ENCODE results near the gene ADIG.
"Not testable (repeated sequence)": the region's sequence is repeated elsewhere in the genome, so short reads cannot be mapped to it uniquely, and the experiment has no call there.

Gene ADIG

GRCh38 chr20:38586181-38586525 is 5.2 kb downstream of the ADIG start:
- Mint-ChIP-seq H3K27ac (no peak overlapping the region), H3K36me3 (no peaks in the 10 kb centered on the region), H3K9me3 (no peaks in the 10 kb centered on the region), H3K27me3 (peaks cover 12% of the 10 kb centered on the region), H3K4me1 (no peaks in the 10 kb centered on the region), H3K4me3 (no peak overlapping the region)
- DNase-seq: no peak
- CTCF ChIA-PET: no interaction called here

GRCh38 chr20:38588303-38588702 is 7.3 kb downstream of the ADIG start:
- CTCF ChIA-PET: no interaction called here
- H3K4me3 Mint-ChIP-seq: no peak overlapping the region
- no peaks in the 10 kb centered on the region for H3K9me3 Mint-ChIP-seq
- H3K27ac Mint-ChIP-seq: no peak overlapping the region
- H3K4me1 Mint-ChIP-seq: no peaks in the 10 kb centered on the region
- H3K27me3 Mint-ChIP-seq: peaks cover 12% of the 10 kb centered on the region
- no peak for DNase-seq
- H3K36me3 Mint-ChIP-seq: no peaks in the 10 kb centered on the region

- no peak for DNase-seq
- H3K27me3 Mint-ChIP-seq: peaks cover 5% of the 10 kb centered on the region
- no peaks in the 10 kb centered on the region for H3K9me3 Mint-ChIP-seq
- no peak overlapping the region for H3K27ac Mint-ChIP-seq
- no peak overlapping the region for H3K4me3 Mint-ChIP-seq
- CTCF ChIA-PET: no interaction called here
- H3K36me3 Mint-ChIP-seq: no peaks in the 10 kb centered on the region
- H3K4me1 Mint-ChIP-seq: no peaks in the 10 kb centered on the region
Measured at GRCh38 chr20:38589351-38589750, 8.4 kb downstream of the ADIG start.

GRCh38 chr20:38589967-38590675 is 9.1 kb downstream of the ADIG start:
- H3K9me3 Mint-ChIP-seq: no peaks in the 10 kb centered on the region
- H3K36me3 Mint-ChIP-seq: no peaks in the 10 kb centered on the region
- DNase-seq: no peak
- CTCF ChIA-PET: no interaction called here
- no peaks in the 10 kb centered on the region for H3K4me1 Mint-ChIP-seq
- H3K4me3 Mint-ChIP-seq: no peak overlapping the region
- no peaks in the 10 kb centered on the region for H3K27me3 Mint-ChIP-seq
- H3K27ac Mint-ChIP-seq: no peak overlapping the region

GRCh38 chr20:38590676-38591473 is 9.9 kb downstream of the ADIG start:
- no peaks in the 10 kb centered on the region for H3K27me3 Mint-ChIP-seq
- H3K4me3 Mint-ChIP-seq: no peak overlapping the region
- H3K27ac Mint-ChIP-seq: no peak overlapping the region
- no peaks in the 10 kb centered on the region for H3K36me3 Mint-ChIP-seq
- DNase-seq: no peak
- no peaks in the 10 kb centered on the region for H3K9me3 Mint-ChIP-seq
- H3K4me1 Mint-ChIP-seq: no peaks in the 10 kb centered on the region
- CTCF ChIA-PET: no interaction called here

- H3K27me3 Mint-ChIP-seq: peaks cover 4% of the 10 kb centered on the region
- no peaks in the 10 kb centered on the region for H3K4me1 Mint-ChIP-seq
- no peak overlapping the region for H3K4me3 Mint-ChIP-seq
- DNase-seq: no peak
- no peaks in the 10 kb centered on the region for H3K36me3 Mint-ChIP-seq
- no peaks in the 10 kb centered on the region for H3K9me3 Mint-ChIP-seq
- CTCF ChIA-PET: no interaction called here
- no peak overlapping the region for H3K27ac Mint-ChIP-seq
Measured at GRCh38 chr20:38591474-38592410, 10.7 kb downstream of the ADIG start.

GRCh38 chr20:38592411-38592790 is 11.4 kb downstream of the ADIG start:
- H3K9me3 Mint-ChIP-seq, H3K27me3 Mint-ChIP-seq, H3K27ac Mint-ChIP-seq, H3K4me3 Mint-ChIP-seq, H3K36me3 Mint-ChIP-seq, CTCF ChIA-PET, DNase-seq, H3K4me1 Mint-ChIP-seq: not testable (repeated sequence)

- CTCF ChIA-PET, H3K4me3 Mint-ChIP-seq, H3K27ac Mint-ChIP-seq, H3K9me3 Mint-ChIP-seq, DNase-seq, H3K4me1 Mint-ChIP-seq, H3K36me3 Mint-ChIP-seq: not testable (repeated sequence)
- H3K27me3 Mint-ChIP-seq: peaks cover 21% of the 10 kb centered on the region
Measured at GRCh38 chr20:38594281-38594680, 13.3 kb downstream of the ADIG start.

- H3K4me3 Mint-ChIP-seq, CTCF ChIA-PET, H3K4me1 Mint-ChIP-seq, DNase-seq, H3K27ac Mint-ChIP-seq, H3K36me3 Mint-ChIP-seq, H3K9me3 Mint-ChIP-seq: not testable (repeated sequence)
- H3K27me3 Mint-ChIP-seq: peaks cover 37% of the 10 kb centered on the region
Measured at GRCh38 chr20:38595886-38596285, 14.9 kb downstream of the ADIG start.

GRCh38 chr20:38599410-38599882 is 18.4 kb downstream of the ADIG start:
- CTCF ChIA-PET: interaction anchor here (0.8 to 1.0 kb wide), 2 partner anchors 13 to 21 kb away, joined by 3 read pairs; no protein-coding TSS in a partner anchor
- Mint-ChIP-seq H3K36me3 (no peaks in the 10 kb centered on the region), H3K27ac (no peak overlapping the region), H3K27me3 (peaks cover 63% of the 10 kb centered on the region), H3K9me3 (no peaks in the 10 kb centered on the region), H3K4me3 (no peak overlapping the region), H3K4me1 (peaks cover 12% of the 10 kb centered on the region)
- DNase-seq: peak; percentile 8

GRCh38 chr20:38600057-38600456 is 19.1 kb downstream of the ADIG start:
- Mint-ChIP-seq H3K27ac (no peak overlapping the region), H3K36me3 (no peaks in the 10 kb centered on the region), H3K9me3 (no peaks in the 10 kb centered on the region), H3K4me3 (no peak overlapping the region), H3K4me1 (peaks cover 12% of the 10 kb centered on the region), H3K27me3 (peaks cover 67% of the 10 kb centered on the region)
- no peak for DNase-seq
- CTCF ChIA-PET: interaction anchor here (1.0 kb wide), 1 partner anchor 21 kb away, joined by 3 read pairs; no protein-coding TSS in a partner anchor

- H3K4me3 Mint-ChIP-seq: peak within 1 kb of the TSS; percentile 20
- H3K27me3 Mint-ChIP-seq: peaks cover 67% of the 10 kb centered on the region
- H3K27ac Mint-ChIP-seq: no peak within 1 kb of the TSS
- no peaks in the 10 kb centered on the region for H3K36me3 Mint-ChIP-seq
- H3K4me1 Mint-ChIP-seq: peaks cover 12% of the 10 kb centered on the region
- DNase-seq: peak; percentile 35
- CTCF ChIA-PET: no interaction called here
- H3K9me3 Mint-ChIP-seq: no peaks in the 10 kb centered on the region
Measured at GRCh38 chr20:38601216-38602184, 20.5 kb downstream of the ADIG start, which contains the start of gene ARHGAP40. Gene ARHGAP40 (plus strand): TSS chr20:38601809.

GRCh38 chr20:38602185-38602581 is 21.2 kb downstream of the ADIG start:
- Mint-ChIP-seq H3K27ac (no peak overlapping the region), H3K36me3 (no peaks in the 10 kb centered on the region), H3K9me3 (no peaks in the 10 kb centered on the region), H3K27me3 (peaks cover 68% of the 10 kb centered on the region), H3K4me3 (no peak overlapping the region), H3K4me1 (peaks cover 12% of the 10 kb centered on the region)
- CTCF ChIA-PET: no interaction called here
- no peak for DNase-seq
